ENCODE results near the gene IPMK.

- TF ChIP-seq CTCF (conservative IDR thresholded peaks at IDR 0.05 in 1 of 2, IDR thresholded peaks at IDR 0.05 in 1 of 2; ENCODE audit: low read depth in 1 of 2, low read length in 2 of 2) (no peak), EZH2 (IDR thresholded peaks at IDR 0.05; ENCODE audit: low read length, missing control alignments) (no peak)
Measured at GRCh38 chr10:58275908-58276307, 8.2 kb upstream of the IPMK start.
